CMK (cell line): ENCODE results near the gene RAB10.
"Not testable (repeated sequence)": the region's sequence is repeated elsewhere in the genome, so short reads cannot be mapped to it uniquely, and the experiment has no call there.

Source experiments
- DNase-seq: peaks from one replicate; pipeline ENCODE4 v3.0.0-alpha.2; 2010; ENCODE audit warnings: low read depth

The RAB10 gene

DNA sequence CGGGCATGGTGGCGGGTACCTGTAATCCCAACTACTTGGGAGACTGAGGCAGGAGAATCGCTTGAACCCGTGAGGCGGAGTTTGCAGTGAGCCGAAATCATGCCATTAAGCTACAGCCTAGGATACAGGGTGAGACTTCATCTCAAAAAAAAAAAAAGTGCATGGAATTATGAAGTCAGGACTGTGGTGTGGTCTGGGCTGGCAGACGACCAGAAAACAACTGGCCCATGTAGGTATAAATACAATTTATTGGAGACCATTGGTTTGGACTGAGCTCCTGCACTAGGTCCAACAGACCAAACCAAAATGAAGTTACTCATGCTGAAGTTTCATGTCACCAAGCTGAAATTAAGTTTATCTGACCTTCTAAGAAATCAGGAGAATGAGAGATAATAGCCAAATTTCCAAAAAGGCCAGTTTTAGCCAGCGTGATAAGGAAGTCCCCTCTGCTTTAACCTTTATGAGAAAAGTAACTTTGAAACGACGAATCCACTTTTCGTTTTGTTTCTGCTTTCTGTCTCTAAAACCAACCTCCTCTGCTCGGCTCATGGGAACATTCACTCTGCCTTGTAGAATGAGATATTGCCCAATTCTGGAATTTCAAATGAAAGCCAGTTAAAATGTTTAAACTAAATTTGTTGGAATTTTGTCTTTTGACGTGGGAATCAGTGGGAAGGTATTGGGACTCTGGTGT, 17.7 kb upstream of the RAB10 start:
- DNase-seq = no peak

DNA sequence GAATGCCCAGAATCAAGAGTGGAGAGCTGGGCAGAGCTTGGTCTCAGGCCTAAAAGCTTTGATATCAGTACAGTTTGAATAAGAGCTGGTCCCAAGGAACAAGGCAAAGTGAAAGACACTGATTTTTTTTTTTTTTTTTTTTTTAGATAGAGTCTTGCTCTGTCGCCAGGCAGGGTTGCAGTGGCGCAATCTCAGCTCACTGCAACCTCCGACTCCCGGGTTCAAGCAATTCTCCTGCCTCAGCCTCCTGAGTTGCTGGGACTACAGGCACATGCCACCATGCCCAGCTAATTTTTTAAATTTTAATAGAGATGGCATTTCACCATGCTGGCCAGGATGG, 17.2 kb upstream of the RAB10 start:
- not testable (repeated sequence) for DNase-seq

DNA sequence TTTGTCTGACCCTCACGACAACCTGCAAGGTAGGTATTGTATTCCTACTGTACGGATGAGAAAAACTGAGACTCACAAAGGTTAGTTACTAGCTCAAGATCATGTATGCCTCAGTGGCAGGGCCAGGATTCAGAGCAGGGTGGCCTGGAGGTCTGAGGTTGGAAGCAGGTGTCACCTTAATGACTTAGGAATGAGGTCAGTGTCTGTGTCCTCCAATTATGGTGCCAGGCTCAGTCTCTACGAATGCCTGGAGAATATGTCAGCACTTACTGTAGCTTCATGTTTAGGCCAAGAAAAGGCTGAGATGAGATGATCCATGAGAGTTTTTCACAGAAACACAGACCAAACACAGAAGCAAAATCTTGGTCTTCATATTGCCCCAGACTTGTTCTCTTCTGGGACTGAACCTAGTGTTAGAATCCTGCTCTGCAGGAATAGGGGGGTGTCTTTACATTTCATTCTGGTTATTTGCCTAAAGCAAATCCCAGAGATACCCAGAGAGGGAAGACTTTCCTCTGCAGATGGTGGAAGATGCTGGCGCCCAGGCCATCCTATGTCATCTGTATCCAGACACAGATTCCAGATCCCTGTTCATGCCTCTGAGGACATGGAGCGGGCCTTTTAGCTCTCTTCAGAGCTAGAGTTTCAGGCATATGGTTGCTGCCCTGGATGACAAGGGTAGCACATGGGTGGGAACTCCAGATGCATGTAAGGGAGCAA, 16.3 kb upstream of the RAB10 start:
- DNase-seq = no peak

DNA sequence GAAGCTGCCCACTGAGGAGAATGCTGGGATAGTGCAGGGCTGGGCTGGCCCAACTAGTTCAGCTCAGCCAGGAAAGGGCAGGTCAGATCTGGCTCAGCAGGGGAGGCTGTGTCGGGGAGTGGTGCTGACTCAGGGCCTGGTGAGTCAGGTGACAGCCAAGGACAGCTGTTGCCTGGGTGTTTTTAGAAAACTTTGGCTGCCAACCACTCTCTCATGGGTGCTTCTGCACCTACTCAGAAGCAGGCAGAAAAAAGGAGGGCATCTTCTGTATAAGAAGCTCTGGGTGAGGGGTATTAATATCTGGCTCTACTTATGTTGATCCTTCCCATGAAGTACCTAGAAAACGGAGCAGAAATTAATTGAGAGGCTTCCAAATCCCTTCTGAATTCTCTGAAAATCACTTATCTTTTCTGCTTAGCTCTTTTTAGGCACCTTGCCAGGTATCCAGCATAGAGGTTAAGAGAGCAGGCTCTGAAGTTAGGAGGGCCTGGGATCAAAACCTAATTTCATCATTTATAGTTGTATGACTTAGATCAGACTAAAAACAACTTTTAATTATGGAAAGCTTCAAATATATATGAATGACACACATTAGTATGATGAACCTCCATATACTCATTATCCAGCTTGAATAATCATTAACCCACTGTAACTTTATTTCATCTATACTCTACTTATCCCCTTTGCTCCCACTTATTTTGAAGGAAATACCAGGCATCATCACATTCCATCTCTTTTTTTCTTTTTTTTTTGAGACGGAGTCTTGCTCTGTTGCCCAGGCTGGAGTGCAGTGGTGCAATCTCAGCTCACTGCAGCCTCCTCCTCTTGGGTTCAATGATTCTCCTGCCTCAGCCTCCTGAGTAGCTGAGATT, 15.5 kb upstream of the RAB10 start:
- no peak for DNase-seq

DNA sequence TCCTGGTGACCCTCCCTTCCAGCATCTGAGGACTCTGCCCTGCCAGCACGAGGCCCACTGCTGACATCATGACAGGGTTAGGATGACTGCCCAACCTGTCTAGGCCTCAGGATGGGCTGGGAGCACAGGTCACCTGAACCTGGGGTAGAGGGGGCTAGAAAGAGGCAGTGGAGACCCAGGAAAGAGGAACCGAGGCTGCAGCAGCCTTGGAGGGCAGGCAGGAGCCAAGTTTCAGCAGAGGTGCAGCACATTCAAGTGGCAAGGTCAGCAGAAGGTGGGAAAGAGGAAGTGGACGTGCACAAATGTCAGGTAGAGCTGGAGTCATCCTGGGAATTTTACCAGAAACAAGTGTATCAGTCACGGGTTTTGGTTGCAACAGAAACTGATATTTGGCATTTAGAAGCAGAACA, 13.6 kb upstream of the RAB10 start:
- DNase-seq = no peak

DNA sequence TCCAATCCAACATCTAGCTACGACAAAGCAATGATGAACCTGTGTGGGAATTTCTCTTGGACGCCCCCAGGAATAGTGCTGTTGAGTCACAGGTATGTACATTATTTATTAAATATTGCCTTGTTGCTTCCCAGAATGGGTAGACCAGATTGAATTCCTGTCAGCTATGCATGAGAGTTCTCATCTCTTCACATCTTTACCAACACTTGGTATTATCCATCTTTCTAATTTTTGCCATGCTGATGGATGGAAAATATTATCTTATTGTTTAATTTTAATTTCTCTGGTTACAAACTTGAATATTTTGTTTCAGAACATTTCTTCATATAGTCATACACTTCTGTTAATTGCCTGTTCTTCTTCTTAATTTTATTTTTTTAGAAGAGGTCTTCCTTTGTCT, 9.6 kb upstream of the RAB10 start:
- DNase-seq = no peak

DNA sequence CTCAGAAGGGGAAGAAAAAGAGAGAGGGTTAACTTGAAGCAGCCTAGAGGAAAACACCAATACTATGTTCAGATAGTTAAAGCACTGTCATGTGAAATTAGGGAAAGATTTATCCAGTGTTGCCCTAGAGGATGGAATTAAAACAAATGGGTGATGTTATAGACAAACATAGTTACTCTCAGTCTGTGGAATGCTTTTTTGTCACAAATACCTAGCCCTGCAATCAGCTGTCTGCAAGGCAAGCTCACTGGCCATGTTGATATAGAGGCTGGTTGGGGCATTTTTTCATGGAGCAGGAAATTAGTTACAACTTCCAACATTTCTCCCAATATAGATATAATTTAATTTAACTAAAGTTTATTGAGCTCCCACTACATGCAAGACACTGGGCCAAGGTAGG, 8.4 kb upstream of the RAB10 start:
- no peak for DNase-seq

DNA sequence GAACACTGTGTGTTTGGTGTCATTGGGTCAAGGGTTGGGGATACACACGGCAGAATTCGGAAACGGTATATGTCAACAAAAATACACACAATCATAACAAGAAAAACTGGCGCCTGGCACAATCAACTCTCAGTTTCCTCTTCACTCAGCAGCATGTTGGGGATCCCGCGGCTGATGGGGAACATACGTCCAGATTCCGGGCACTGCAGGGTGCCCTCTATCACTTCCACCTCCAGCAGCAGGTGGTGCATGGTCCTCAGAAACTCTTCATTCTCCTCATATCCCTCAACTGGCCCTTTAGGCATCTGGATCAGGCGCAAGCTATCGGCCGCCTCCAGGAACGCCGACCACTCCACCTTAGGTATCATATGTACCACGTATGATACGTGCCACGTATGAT, 5.8 kb upstream of the RAB10 start:
- not testable (repeated sequence) for DNase-seq

DNA sequence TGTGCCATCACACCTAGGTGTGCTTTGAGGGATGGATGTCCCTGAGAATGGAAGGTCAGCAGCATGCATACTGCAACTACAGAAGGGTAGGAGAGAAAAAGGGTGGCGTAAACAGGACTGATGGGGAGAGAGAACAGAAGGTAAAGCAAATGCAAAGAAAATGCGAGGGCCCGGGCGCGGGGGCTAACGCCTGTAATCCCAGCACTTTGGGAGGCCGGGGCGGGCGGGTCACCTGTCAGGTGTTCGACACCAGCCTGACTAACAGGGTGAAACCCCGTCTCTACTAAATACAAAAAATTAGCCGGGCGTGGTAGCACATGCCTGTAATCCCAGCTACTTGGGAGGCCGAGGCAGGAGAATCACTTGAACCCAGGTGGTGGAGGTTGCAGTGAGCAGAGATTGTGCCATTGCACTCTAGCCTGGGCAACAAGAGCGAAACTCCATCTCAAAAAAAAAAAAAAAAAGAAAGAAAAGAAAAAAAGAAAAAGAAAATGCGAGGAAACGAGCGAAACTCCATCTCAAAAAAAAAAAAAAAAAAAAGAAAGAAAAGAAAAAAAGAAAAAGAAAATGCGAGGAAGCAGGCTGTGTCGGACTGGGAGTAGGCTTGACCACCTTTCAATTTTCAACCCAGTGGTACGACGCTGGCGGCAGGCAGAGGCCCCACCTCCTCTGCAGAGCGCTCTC, 1.2 kb upstream of the RAB10 start:
- DNase-seq = not testable (repeated sequence)

DNA sequence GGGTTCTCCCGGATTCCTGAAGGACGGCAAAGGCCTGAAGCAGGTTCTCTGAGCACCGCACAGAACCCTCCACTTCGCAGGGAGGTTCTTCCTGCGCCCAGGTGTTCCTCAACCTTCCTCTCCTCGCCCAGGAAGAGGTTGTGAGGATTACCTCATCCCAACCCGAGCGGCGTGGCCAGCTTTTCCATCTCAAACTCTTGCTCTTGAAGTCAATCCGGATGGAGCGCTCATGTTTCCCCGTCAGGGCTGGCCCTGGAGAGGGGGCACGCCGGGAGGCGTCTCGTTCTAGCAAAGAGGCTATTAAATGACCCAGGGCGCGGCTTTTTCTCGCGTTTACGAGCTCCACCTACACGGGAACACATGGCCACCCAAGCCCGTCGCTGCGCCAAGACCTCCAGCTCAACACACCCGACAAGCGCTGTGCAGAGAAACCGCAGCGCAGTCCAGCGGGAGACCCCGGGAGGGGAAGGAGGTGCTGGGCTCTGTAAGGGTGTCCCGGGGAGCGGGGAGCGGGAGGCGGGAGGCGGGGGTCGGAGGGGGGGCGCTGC, 540 bp upstream of the RAB10 start:
- peak; percentile 45 for DNase-seq

DNA sequence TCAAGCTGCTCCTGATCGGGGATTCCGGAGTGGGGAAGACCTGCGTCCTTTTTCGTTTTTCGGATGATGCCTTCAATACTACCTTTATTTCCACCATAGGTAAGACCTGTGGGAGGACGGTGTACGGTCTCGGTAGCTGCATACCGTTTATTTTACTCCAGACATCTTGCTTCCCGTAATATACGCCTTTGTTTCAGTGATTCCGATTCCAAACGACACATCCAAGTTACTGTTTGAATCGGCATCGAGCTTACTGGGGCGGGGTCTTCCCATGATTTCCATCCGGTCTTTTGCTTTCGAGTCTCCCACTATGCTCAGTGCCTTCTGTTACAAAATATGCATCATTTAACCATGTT, 731 bp downstream of the RAB10 start:
- no peak for DNase-seq

DNA sequence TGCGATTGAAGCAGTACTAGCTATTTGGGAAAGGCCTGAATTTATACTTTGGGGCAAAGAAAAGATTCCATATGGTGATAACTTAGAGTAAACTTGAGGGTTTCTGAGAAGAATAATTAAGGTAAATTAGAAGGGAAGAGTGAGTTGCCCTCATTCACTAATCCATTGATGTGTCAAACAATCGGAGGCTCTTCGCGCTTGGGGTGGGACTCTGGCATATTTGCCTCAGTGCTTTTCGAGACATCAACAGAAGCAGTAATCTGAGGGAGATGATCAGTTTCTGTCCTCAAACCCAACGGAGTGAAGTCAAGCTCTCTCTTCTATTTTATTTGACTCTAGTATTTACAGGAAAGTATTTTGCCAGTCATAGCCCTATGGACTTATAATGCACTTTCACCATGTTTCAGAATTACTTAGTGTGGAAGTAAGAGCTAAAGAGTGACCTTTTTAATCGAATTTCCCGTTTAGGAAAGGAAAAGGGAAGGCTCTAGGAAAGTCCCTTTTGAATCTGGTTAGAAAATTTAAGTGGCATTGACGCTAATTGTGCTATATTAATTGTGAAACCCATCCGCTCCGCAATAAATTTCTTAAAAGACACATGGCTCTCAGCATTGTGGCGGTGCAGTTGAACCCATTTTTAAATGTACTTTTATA, 1.3 kb downstream of the RAB10 start:
- no peak for DNase-seq

DNA sequence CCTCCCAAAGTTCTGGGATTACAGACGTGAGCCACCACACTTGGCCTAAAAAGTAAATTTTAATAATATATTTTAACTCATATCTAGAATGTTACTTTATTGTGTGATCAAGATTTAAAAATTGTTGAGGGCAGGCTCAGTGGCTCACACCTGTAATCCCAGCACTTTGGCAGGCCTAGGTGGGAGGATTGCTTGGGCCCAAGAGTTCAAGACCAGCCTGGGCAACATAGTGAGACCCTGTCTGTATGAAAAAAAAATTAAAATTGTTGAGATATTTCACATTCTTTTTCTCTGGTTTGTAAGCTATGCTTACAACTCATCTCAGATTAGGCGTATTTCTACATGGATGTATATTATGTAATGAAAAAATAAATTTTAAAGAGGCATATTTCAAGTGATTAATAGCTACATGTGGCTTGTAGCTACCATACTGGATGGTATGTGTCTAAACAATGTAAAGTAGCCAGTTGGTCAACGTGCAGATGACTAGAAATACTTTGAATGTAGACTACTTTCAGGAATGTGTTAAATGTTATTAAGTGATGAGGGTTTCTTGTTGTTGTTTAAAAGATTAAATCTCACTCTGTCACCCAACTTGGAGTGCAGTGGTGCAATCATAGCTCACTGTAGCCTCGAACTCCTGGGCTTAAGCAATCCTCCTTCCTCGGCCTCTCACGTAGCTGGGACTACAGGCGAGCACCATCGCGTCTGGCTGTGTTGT, 5.9 kb downstream of the RAB10 start:
- no peak for DNase-seq

DNA sequence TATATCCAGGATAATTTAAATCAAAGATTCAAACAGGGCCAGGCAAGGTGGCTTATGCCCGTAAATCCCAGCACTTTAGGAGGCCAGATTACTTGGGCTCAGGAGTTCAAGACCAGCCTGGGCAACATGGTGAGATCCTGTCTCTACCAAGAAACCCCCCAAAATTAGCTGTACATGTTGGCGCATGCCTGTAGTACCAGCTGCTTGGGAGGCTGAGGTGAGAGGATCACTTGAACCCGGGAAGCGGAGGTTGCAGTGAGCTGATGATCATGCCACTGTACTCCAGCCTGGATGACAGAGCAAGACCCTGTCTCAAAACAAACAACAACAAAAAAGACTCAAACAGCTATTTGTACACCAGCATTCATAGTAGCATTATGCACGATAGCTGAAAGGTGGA, 9.2 kb downstream of the RAB10 start:
- no peak for DNase-seq

DNA sequence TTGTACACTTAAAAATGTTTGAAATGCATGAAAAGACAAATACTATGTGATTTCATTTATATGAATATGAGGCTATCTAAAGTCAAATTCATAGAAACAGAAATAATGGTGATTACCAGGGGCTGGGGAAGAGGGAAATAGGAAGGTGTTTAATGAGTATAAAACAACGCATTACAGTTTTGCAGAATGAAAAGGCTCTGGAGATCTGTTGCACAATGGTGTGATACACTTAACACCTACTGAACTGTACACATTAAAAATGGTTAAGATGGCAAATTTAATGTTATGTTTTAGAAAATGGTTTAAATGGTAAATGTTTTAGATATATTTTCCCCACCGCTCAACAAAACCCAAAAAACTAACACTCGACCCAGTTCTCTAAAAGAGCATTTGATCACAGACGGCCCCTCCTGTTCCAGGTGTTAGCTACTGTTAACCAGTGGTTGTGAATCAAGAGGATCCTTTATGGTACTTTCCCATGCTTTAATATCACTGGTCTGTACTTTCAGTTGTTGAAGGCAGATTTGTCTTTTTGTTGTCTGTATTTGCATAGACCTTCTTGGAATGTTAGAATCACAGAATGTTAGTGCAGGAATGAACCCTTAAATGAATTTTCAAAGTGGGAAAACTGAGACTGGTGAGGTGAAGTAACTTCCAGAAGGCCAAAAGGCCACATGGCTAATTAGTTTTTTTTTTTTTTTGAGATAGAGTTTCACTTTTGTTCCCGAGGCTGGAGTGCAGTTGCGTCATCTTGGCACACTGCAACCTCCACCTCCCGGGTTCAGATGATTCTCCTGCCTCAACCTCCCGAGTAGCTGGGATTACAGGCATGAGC, 10.2 kb downstream of the RAB10 start:
- no peak for DNase-seq

DNA sequence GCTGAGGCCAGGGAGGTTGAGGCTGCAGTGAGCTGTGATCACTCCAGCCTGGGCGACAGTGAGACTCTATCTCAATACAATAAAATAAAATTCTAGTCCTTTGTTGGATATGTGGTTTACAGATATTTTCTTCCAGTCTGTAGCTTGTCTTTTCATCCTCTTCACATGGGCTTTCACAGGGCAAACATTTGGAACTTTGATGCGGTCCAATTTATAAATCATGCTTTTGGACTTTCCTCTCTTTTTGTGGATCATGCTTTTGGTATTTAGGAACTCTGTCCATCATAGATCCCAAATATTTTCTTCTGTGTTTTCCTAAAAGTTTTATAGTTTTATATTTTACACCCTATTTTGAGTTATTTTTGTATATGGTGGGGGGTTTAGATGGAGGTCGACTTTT, 14.9 kb downstream of the RAB10 start:
- DNase-seq = no peak

DNA sequence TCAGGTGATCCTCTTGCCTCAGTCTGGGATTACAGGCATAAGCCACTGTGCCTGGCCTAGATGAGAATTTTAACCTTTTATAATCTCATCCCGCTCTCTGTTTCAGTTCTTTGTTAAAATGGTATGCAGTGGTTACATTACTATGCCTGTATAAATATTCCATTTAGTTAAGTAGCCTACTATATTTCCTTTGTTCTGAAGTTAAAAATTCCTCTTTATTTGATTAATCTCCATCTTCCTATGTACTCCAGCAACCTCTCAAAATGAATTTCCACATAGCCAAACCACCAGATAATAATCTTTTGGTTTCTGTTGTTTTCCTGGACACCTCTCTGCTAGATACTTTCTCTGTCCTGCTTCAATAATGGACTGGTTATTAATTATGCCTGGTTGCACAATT, 15.8 kb downstream of the RAB10 start:
- DNase-seq = no peak

DNA sequence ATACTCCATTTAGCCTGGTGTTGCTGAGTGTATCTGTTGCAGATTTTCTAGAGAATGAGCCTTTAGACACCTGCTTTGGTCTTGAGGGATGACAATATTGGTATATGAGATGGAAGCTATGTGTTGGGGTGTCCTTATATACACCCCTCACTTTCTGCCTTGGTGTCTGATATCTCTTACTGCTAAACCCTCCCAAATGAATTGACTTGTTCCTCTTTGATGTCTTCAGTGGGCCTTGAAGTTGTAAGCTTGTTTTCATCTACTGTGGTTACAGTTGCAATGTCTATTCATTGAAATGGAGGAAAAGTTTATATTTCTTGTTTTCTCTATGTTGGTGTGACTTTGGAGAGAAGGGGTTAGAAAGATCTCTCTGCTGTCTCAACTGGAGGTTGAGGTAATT, 18.9 kb downstream of the RAB10 start:
- no peak for DNase-seq

DNA sequence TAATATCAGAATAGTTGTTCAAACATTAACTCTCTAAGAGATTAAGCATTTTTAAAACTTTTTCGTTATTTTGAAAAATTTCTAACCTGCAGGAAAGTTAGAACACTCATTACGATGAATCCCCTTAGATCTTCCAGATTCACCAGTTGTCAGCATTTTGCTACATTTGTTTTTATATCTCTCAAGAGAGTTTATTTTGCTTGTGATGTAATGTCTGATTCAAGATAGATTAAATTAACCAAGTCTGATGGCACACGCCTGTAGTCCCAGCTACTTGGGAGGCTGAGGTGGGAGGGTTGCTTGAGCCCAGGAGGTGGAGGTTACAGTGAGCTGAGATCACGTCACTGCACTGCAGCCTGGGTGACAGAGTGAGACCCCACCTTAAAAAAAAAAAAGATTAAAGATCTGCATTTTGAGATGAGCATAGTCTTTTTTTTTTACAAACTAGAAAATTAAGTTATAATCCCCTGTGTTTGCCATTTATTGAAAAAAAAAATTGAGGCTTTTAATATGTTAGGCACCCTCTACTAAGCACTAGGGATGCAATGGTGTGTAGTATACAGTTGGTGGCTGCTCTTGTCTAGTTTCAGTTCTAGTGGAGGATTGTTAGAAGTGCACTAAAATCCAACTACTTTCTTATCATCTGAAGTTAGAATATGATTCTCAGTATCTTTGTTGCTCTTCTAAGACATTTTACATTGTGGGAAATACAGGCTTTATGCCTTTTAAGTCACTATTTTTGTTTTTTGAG, 20.9 kb downstream of the RAB10 start:
- no peak for DNase-seq
